HG02938 (cell line): Measurements from ENCODE around the gene TRIM63.

Experiments used
- ATAC-seq: cut with Tn5 transposase; IDR thresholded peaks from one replicate; pipeline ENCODE4 v1.9.1; 2021; ENCODE audit warnings: mild to moderate bottlenecking, moderate library complexity; ENCODE audit not compliant: unreplicated experiment

Gene TRIM63

GRCh38 chr1:26019641-26020315, 47.7 kb downstream of the TRIM63 start:
- ATAC-seq, result no peak

DNA sequence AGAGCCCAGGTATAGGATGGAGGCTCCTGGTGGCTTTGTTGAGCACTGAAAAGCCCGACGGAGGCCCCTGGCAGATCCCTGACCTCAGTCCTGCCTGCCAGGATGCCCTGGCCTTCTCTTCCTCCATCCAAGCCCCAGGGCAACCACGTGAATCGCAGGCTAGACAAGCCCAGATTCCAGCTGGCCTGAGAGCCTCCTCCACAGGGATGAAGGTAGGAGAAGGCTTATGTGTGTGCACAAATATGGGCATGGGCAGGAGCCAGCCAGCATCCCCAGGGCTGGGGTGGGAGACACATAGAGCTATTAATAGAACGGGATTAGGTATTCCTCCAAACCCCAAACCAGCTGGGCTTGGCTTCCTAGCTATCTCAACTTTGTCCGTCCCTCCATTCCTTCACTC, 49.8 kb downstream of the TRIM63 start:
- ATAC-seq, result no peak

DNA sequence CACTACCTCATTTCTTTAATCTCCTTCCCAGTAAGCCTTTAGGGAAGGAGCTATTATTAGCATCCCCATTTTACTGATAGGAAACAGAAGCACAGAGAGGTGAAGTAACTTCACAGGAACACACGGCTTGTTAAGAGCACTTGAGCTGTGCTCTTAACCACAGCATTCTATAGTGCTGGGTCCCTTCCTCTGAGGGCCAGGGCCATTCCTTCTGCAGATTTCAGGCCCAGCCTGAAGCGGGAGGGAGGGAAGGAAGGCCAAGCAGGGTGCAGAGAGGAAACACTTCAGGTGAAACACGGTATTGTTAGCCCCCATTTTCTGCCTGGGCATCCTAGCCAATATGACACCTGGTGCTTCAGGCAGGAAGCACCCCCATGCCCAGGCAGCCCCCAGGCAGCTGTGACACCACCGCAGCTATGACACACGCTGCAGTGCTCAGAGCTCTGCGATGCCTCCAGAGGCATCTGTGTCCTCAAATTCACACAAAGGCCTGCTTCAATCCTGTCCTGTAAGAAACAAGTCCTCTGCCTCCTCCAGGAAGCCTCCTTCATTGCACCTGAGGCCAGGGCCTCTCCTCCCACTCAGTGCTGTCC, 50.4 kb downstream of the TRIM63 start:
- ATAC-seq, result no peak

- no peak for ATAC-seq
Observed at GRCh38 chr1:26016258-26016952, 51.0 kb downstream of the TRIM63 start.

- no peak for ATAC-seq
Observed at GRCh38 chr1:26015358-26015757, 52.1 kb downstream of the TRIM63 start.

- ATAC-seq, result no peak
Observed at GRCh38 chr1:26014179-26014578, 53.3 kb downstream of the TRIM63 start.

- no peak for ATAC-seq
Observed at GRCh38 chr1:26012864-26013263, 54.6 kb downstream of the TRIM63 start.

DNA sequence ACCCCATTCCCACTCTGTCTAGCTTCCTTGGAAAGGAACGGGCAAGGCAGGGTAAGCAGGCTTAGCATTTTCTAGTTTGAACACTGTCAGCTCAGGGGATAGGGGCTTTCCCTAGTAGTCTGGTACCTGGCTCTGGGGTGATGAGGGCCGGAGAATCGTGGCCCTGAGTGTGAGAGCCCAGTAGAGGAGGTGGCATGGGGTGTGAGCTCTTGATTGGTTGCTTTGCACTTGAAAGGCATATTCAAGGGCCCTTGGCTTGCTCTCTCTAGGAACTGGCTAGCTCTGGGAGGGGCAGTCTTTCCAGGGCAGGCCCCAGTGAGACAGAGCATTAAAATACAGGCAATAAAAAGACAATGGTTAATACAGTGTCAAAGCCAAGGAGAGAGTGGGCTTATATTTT, 56.6 kb downstream of the TRIM63 start:
- ATAC-seq, result no peak

DNA sequence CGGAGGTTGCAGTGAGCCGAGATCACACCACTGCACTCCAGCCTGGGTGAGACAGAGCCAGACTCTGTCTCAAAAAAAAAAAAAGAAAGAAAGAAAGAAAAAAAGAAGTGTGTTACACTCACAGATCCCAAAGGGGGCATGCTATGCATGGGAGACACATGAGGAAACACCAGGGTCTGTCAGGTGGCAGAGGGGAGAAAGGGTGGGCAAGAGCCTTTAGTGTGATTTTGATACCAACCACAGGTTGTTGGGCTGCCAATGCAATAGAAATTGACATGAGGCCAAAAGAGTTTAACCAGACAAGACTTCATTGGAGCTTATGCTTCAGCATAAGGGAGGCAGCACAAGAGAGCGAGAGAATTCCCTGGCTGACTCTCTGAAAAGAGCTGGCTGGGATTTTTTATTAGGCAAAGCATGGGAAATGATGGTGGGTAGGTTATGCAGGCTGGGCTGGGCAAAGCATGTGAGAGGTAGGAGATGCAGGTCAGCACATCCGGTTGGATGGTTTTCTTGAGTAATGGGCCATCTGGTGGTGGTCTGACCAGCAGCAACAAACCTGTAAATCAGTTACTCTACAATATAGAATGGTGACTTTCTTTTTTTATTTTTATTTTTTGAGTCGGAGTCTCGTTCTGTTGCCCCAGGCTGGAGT, 57.5 kb downstream of the TRIM63 start:
- no peak for ATAC-seq

GRCh38 chr1:26006710-26007109, 60.7 kb downstream of the TRIM63 start:
- no peak for ATAC-seq

DNA sequence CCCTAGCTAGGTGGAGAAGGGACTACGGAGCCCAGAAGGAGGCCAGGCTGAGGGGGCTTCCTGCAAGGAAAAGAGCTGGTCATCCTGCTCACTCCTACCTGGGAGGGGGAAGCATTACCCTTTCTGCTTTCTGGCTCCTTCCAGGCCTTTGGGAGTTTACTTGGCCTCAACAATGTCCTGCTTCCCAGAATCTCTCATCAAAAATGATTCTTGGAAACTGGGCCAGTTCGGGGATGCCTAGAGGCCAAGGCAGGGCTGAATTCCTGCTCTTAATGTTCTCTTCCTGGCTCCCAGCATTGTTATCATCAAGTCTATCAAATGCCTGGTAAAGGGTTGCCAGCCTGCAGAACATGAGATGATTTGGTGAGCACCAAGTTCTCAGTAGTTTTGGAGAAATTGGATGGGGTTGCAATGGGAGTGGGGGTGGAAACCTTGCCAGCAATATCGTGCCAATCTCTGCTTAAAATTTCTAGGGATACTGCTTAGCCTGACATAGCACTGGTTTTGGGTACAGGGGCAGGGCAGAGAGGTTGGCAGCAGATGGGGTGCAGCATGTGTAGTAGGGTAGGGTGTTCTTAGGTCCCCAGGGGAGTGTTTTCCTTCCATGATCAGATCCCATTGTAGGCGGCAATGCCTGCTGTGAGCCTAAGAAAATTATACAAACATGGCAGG, 61.9 kb downstream of the TRIM63 start:
- no peak for ATAC-seq

GRCh38 chr1:26003756-26004155, 63.7 kb downstream of the TRIM63 start:
- no peak for ATAC-seq

GRCh38 chr1:26003262-26003661, 64.2 kb downstream of the TRIM63 start:
- no peak for ATAC-seq
